Right lobe of liver (tissue), 4 donors: ENCODE measurements around the gene GPR151.

Experiments used
- CTCF ChIP-seq, 4 donors: fragments of 200-600 bp in 3 of 4; fragments of 450-650 bp in 1 of 4; IDR thresholded peaks; one replicate each; pipeline versions ENCODE4 v1.5.1 to v1.8.0; 2016 to 2022; ENCODE audit warnings: antibody characterized with exemption in 4 of 4, mild to moderate bottlenecking in 2 of 4
- POLR2A ChIP-seq: fragments of 450-650 bp; IDR thresholded peaks from one replicate; pipeline ENCODE4 v1.6.1; 2017; ENCODE audit warnings: antibody characterized with exemption, mild to moderate bottlenecking
- donor health status: DM: no; HTN: no; CAD: no.
- donor health status: DM: no; HTN: no; CAD: no.
- donor health status: DM: no; HTN: yes; CAD: no.

- TF ChIP-seq POLR2A (no peak), CTCF (IDR thresholded peaks at IDR 0.05) (no peak)
Measured at GRCh38 chr5:146529984-146530383, 14.0 kb upstream of the GPR151 start.
